B cell (primary cell): ENCODE measurements around the gene CALD1.

Experiments used
- CTCF ChIP-seq: fragments of 200-600 bp; IDR thresholded peaks from one replicate; pipeline ENCODE4 v1.8.0; 2022; ENCODE audit warnings: antibody characterized with exemption, mild to moderate bottlenecking
- EZH2 ChIP-seq: IDR thresholded peaks from 2 replicates; pipeline ENCODE4 v1.6.1; 2012; ENCODE audit warnings: borderline replicate concordance, low read depth, mild to moderate bottlenecking, moderate library complexity, low read length; ENCODE audit not compliant: insufficient read depth, poor library complexity, severe bottlenecking

DNA sequence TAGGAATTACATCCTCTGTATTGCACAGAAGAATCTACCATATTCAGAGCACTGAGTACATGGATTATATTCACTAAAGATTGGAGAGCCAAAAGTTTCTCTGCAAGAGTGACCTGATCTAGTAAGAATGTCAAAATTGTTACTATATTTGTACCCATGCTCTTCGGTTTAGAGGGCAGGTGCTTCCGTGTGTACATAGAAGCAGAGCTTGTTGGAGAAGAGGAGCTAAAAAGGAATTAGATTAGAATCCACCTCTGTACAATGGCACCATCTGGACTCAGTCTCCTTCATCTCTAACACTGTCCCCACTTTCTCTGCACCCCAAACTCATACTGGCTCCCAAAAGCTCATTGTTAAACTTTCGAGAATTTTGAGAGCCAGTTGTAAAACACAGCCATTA, 8.3 kb downstream of the CALD1 start:
- TF ChIP-seq CTCF (no peak), EZH2 (no peak)
